Loucy (cell line): ENCODE results near the gene EHBP1L1.

Experiments used
- EZH2phosphoT487 ChIP-seq: fragments of 200-600 bp; IDR thresholded peaks from 2 replicates; pipeline ENCODE4 v1.6.1; 2018; ENCODE audit warnings: antibody characterized with exemption, mild to moderate bottlenecking, moderate library complexity, borderline replicate concordance
- TF ChIP-seq, protein P1 (sequence below): fragments of 200-600 bp; sonication (generic); conservative IDR thresholded peaks from 2 replicates; pipeline ENCODE4 v1.5.1; 2014; ENCODE audit warnings: mild to moderate bottlenecking, antibody characterized with exemption, low read length

DNA sequence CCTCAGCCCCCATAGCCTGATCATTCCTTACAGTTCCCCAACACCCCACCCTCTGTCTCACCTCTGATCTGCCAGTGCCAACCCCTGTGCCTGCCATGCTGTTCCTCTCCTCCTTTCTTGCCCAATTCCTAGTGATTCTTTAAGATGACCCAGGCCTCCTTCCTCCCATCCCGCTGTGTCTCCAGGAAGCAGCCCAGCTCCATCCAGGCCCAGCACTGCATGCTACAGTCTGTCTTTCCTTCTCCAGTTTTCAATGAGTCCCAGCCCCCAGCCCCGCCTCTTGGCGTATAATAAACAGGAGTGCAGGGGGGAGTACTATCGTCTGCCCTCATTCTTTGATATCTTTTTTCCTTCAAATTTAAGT lies 30.0 kb upstream of the EHBP1L1 start:
- TF ChIP-seq, protein P1, sequence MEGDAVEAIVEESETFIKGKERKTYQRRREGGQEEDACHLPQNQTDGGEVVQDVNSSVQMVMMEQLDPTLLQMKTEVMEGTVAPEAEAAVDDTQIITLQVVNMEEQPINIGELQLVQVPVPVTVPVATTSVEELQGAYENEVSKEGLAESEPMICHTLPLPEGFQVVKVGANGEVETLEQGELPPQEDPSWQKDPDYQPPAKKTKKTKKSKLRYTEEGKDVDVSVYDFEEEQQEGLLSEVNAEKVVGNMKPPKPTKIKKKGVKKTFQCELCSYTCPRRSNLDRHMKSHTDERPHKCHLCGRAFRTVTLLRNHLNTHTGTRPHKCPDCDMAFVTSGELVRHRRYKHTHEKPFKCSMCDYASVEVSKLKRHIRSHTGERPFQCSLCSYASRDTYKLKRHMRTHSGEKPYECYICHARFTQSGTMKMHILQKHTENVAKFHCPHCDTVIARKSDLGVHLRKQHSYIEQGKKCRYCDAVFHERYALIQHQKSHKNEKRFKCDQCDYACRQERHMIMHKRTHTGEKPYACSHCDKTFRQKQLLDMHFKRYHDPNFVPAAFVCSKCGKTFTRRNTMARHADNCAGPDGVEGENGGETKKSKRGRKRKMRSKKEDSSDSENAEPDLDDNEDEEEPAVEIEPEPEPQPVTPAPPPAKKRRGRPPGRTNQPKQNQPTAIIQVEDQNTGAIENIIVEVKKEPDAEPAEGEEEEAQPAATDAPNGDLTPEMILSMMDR: no peak
- TF ChIP-seq EZH2phosphoT487: no peak
